WTC11 (cell line): ENCODE measurements around the gene SARS1. TPM values are rescaled to one million over a fixed set of nuclear protein-coding genes. Genes with fewer than 3 reads are reported as not detected.
"Not testable (repeated sequence)": the region's sequence is repeated elsewhere in the genome, so short reads cannot be mapped to it uniquely, and the experiment has no call there.

Experiments
- ATAC-seq: fragments of 200-7000 bp; cut with Tn5 transposase; 2 replicates; pipeline ENCODE4 v1.10.0; 2021; ENCODE audit warnings: mild to moderate bottlenecking, moderate library complexity
- CTCF ChIA-PET: fragments of 300-600 bp; sonication (Branson Sonifier 250); formaldehyde crosslinking; loops from one replicate; lab custom pipeline; 2021; ENCODE audit warnings: antibody characterized with exemption; lab: Charles Lee
- POLR2A ChIA-PET: fragments of 350-600 bp; sonication (Branson Sonifier 250); formaldehyde crosslinking; loops from one replicate; lab custom pipeline; 2021; ENCODE audit warnings: antibody characterized with exemption; lab: Charles Lee
- DNase-seq: peaks from one replicate; pipeline ENCODE4 v3.0.0; 2021; ENCODE audit warnings: low spot score
- H3K27ac Mint-ChIP-seq: 2 replicates; pipeline ENCODE4 v1.8.0; 2021; ENCODE audit warnings: mixed read lengths
- H3K27me3 Mint-ChIP-seq: 2 replicates; pipeline ENCODE4 v1.8.0; 2021; ENCODE audit warnings: low read depth, mild to moderate bottlenecking, moderate library complexity, mixed read lengths
- H3K36me3 Mint-ChIP-seq: 2 replicates; pipeline ENCODE4 v1.8.0; 2021; ENCODE audit warnings: mixed read lengths
- H3K4me1 Mint-ChIP-seq: 2 replicates; pipeline ENCODE4 v1.8.0; 2022; ENCODE audit warnings: mixed read lengths
- H3K4me3 Mint-ChIP-seq: 2 replicates; pipeline ENCODE4 v1.8.0; 2021; ENCODE audit warnings: mild to moderate bottlenecking, moderate library complexity, mixed read lengths
- H3K9me3 Mint-ChIP-seq: 2 replicates; pipeline ENCODE4 v1.8.0; 2021; ENCODE audit warnings: mixed read lengths
- ATF1 ChIP-seq: sonication (generic); formaldehyde crosslinking; IDR thresholded peaks from 2 replicates; pipeline ENCODE4 v1.8.1; 2023; ENCODE audit warnings: mild to moderate bottlenecking, moderate library complexity, missing genetic modification reagents
- ELF4 ChIP-seq: sonication (generic); formaldehyde crosslinking; IDR thresholded peaks from 2 replicates; pipeline ENCODE4 v1.8.1; 2022; ENCODE audit warnings: low read depth, mild to moderate bottlenecking, moderate library complexity, missing genetic modification reagents
- EMX1 ChIP-seq: fragments of 250-450 bp; sonication (Bioruptor Pico); IDR thresholded peaks from 2 replicates; pipeline ENCODE4 v1.8.0; 2021; ENCODE audit warnings: mild to moderate bottlenecking
- GRHL2 ChIP-seq: fragments of 250-450 bp; sonication (Bioruptor Pico); IDR thresholded peaks from 2 replicates; pipeline ENCODE4 v1.8.0; 2022; ENCODE audit warnings: mild to moderate bottlenecking, moderate library complexity; ENCODE audit not compliant: insufficient replicate concordance, severe bottlenecking
- GTF2I ChIP-seq: fragments of 250-450 bp; sonication (Bioruptor Pico); conservative IDR thresholded peaks from 2 replicates; pipeline ENCODE4 v1.4.0; 2021; ENCODE audit warnings: mild to moderate bottlenecking
- MXD4 ChIP-seq: fragments of 250-450 bp; sonication (Bioruptor Pico); IDR thresholded peaks from 2 replicates; pipeline ENCODE4 v1.8.0; 2021; ENCODE audit warnings: mild to moderate bottlenecking, moderate library complexity, borderline replicate concordance
- NR3C1 ChIP-seq: sonication (generic); formaldehyde crosslinking; conservative IDR thresholded peaks from 2 replicates; pipeline ENCODE4 v1.8.1; 2023; ENCODE audit warnings: low read depth, mild to moderate bottlenecking, missing genetic modification reagents
- PRDM15 ChIP-seq: sonication (generic); formaldehyde crosslinking; IDR thresholded peaks from 2 replicates; pipeline ENCODE4 v1.8.0; 2022; ENCODE audit warnings: missing genetic modification reagents
- ZNF263 ChIP-seq: sonication (generic); formaldehyde crosslinking; IDR thresholded peaks from 2 replicates; pipeline ENCODE4 v1.8.1; 2022; ENCODE audit warnings: low read depth, mild to moderate bottlenecking, moderate library complexity, missing genetic modification reagents
- ZNF396 ChIP-seq: fragments of 250-450 bp; sonication (Bioruptor Pico); IDR thresholded peaks from 2 replicates; pipeline ENCODE4 v1.8.0; 2021; ENCODE audit warnings: mild to moderate bottlenecking, moderate library complexity, borderline replicate concordance
- ZNF423 ChIP-seq: fragments of 250-450 bp; sonication (Bioruptor Pico); IDR thresholded peaks from 2 replicates; pipeline ENCODE4 v2.1.2; 2022; ENCODE audit warnings: mild to moderate bottlenecking, moderate library complexity
- ZNF671 ChIP-seq: fragments of 250-450 bp; sonication (Bioruptor Pico); IDR thresholded peaks from 2 replicates; pipeline ENCODE4 v1.8.0; 2021; ENCODE audit warnings: mild to moderate bottlenecking
- total RNA-seq: library from RNA; stranded (reverse); gene quantifications from 3 replicates; pipeline ENCODE4 v1.2.3, GENCODE V29; 2021
- TF ChIP-seq, protein P1 (sequence below): sonication (generic); formaldehyde crosslinking; conservative IDR thresholded peaks from 2 replicates; pipeline ENCODE4 v1.8.1; 2022; ENCODE audit warnings: mild to moderate bottlenecking, missing genetic modification reagents

The SARS1 gene
- total RNA-seq, 1 experiment from 2014 or later = 149 TPM

- peaks cover 4% of the 10 kb centered on the region; the same call in 1 of the 2 replicates for H3K9me3 Mint-ChIP-seq
- peaks cover 20% of the 10 kb centered on the region for H3K36me3 Mint-ChIP-seq
- peak overlapping the region; percentile 97 for H3K27ac Mint-ChIP-seq
- TF ChIP-seq, protein P1, sequence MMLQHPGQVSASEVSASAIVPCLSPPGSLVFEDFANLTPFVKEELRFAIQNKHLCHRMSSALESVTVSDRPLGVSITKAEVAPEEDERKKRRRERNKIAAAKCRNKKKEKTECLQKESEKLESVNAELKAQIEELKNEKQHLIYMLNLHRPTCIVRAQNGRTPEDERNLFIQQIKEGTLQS = no peak
- TF ChIP-seq NR3C1 (CRISPR knock-in tag) = no peak
- no peak for TF ChIP-seq ZNF671 (CRISPR knock-in tag)
- no peak for TF ChIP-seq PRDM15
- TF ChIP-seq EMX1 (CRISPR knock-in tag) = no peak
- no peak for TF ChIP-seq ATF1 (CRISPR knock-in tag)
- no peak for TF ChIP-seq GRHL2
- no peak for TF ChIP-seq GTF2I (CRISPR knock-in tag)
- no peak for TF ChIP-seq ZNF423 (CRISPR knock-in tag)
- TF ChIP-seq MXD4 (CRISPR knock-in tag) = no peak
- no peak for TF ChIP-seq ELF4 (CRISPR knock-in tag)
- no peak for TF ChIP-seq ZNF263
- TF ChIP-seq ZNF396 (CRISPR knock-in tag) = no peak
- DNase-seq (no peak), ATAC-seq (peak; percentile 10)
- CTCF ChIA-PET = interaction anchor here (1.7 to 2.8 kb wide), 4 partner anchors 9 to 45 kb away, joined by 7 to 19 read pairs (median 13); no protein-coding TSS in a partner anchor
- POLR2A ChIA-PET = interaction anchor here (0.7 to 2.6 kb wide), 2 partner anchors 7 to 114 kb away, joined by 3 to 21 read pairs; partner anchors contain the start of gene SORT1
- H3K4me3 Mint-ChIP-seq = peak overlapping the region; percentile 99
- H3K4me1 Mint-ChIP-seq = peaks cover 42% of the 10 kb centered on the region
- no peaks in the 10 kb centered on the region for H3K27me3 Mint-ChIP-seq
Measured at GRCh38 chr1:109283748-109284600, 70.3 kb downstream of the SARS1 start.

DNA sequence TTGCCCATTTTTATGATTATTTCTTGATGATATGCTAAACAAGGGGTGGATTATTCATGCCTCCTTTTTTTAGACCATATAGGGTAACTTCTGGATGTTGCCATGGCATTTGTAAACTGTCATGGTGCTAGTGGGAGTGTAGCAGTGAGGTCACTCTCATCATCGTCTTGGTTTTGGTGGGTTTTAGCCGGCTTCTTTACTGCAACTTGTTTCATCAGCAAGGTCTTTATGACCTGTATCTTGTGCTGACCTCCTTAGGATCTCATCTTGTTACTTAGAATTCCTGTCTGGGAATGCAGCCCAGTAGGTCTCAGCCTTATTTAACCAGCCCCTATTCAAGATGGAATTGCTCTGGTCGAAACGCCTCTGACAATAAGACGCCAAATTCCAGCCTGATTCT is 73.0 kb downstream of the SARS1 start:
- H3K36me3 Mint-ChIP-seq, ATAC-seq, H3K27me3 Mint-ChIP-seq, H3K27ac Mint-ChIP-seq, H3K9me3 Mint-ChIP-seq, H3K4me3 Mint-ChIP-seq, DNase-seq, POLR2A ChIA-PET: not testable (repeated sequence)
- peaks cover 38% of the 10 kb centered on the region for H3K4me1 Mint-ChIP-seq
- CTCF ChIA-PET = interaction anchor here (0.6 to 1.4 kb wide), 2 partner anchors 23 to 1210 kb away, joined by 4 read pairs; no protein-coding TSS in a partner anchor

Other genes starting within 250 kb of the SARS1 start
- 6.9 to 8.0 TPM (median 7.0 TPM) in 3 replicates for gene WDR47, start 171.8 kb upstream of the SARS1 start, total RNA-seq
- gene TAF13, start 137.9 kb upstream of the SARS1 start, total RNA-seq = 35.2 to 43.0 TPM (median 37.3 TPM) in 3 replicates
- 15.6 to 18.7 TPM (median 16.0 TPM) in 3 replicates for gene TMEM167B, start 123.2 kb upstream of the SARS1 start, total RNA-seq
- gene ELAPOR1, start 99.8 kb upstream of the SARS1 start, total RNA-seq = 1.1 to 1.5 TPM (median 1.3 TPM) in 3 replicates
- gene CELSR2, start 35.6 kb downstream of the SARS1 start, total RNA-seq = 26.8 to 31.3 TPM (median 28.2 TPM) in 3 replicates
- 56.9 to 68.4 TPM (median 64.1 TPM) in 3 replicates for gene PSRC1, start 69.2 kb downstream of the SARS1 start, total RNA-seq
- gene MYBPHL, start 93.1 kb downstream of the SARS1 start, total RNA-seq = 0.23 to 1.2 TPM (median 0.94 TPM) in 3 replicates
- 50.2 to 60.8 TPM (median 55.9 TPM) in 3 replicates for gene SORT1, start 184.0 kb downstream of the SARS1 start, total RNA-seq
- gene PSMA5, start 212.5 kb downstream of the SARS1 start, total RNA-seq = 115 to 150 TPM (median 119 TPM) in 3 replicates